Fibroblast of the aortic adventitia (primary cell): ENCODE data around the gene PIP4P1. TPM values are rescaled to one million over a fixed set of nuclear protein-coding genes. Genes with fewer than 3 reads are reported as not detected.

Experiments
- DNase-seq: peaks from one replicate; pipeline ENCODE4 v3.0.0-alpha.2; 2010; ENCODE audit warnings: low read depth
- H3K4me3 ChIP-seq: 2 replicates; pipeline ENCODE4 v1.5.1; 2011; ENCODE audit warnings: low read depth, mild to moderate bottlenecking, control low read depth, low read length, moderate library complexity
- total RNA-seq: library from RNA; depleted of rRNA; stranded (reverse); fragments of >200 nt; gene quantifications from 2 replicates; pipeline ENCODE4 v1.2.3, GENCODE V29; 2012; ENCODE audit warnings: low replicate concordance
- TF ChIP-seq, protein P1 (sequence below): IDR thresholded peaks from 2 replicates; pipeline ENCODE4 v1.5.1; 2011; ENCODE audit warnings: mild to moderate bottlenecking, low read length, control low read depth, inconsistent platforms; ENCODE audit not compliant: insufficient read depth

PIP4P1 gene
- total RNA-seq, 1 donor = 25.3 TPM

- H3K4me3 ChIP-seq = no peak overlapping the region
- peak; percentile 92 for DNase-seq
- TF ChIP-seq, protein P1, sequence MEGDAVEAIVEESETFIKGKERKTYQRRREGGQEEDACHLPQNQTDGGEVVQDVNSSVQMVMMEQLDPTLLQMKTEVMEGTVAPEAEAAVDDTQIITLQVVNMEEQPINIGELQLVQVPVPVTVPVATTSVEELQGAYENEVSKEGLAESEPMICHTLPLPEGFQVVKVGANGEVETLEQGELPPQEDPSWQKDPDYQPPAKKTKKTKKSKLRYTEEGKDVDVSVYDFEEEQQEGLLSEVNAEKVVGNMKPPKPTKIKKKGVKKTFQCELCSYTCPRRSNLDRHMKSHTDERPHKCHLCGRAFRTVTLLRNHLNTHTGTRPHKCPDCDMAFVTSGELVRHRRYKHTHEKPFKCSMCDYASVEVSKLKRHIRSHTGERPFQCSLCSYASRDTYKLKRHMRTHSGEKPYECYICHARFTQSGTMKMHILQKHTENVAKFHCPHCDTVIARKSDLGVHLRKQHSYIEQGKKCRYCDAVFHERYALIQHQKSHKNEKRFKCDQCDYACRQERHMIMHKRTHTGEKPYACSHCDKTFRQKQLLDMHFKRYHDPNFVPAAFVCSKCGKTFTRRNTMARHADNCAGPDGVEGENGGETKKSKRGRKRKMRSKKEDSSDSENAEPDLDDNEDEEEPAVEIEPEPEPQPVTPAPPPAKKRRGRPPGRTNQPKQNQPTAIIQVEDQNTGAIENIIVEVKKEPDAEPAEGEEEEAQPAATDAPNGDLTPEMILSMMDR = no peak
These were observed 16.1 kb upstream of the PIP4P1 start for GRCh38 chr14:20477211-20477876.

DNA sequence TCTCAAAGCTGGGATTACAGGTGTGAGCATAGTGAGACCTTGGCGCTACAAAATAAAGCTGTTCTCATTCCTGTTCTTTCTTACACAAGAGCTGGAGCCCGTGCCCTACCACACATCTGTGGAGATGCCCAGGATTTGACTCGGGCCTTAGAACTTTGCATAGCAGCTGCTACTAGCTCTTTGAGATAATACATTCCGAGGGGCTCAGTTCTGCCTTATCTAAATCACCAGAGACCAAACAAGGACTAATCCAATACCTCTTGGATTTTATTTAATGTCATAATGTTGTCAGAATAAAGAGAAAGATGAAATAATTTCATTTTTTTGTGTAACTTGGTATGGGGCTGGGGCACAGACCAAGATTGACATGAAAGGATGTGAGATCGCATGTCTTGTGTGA is 15.5 kb upstream of the PIP4P1 start:
- TF ChIP-seq, protein P1 = no peak
- no peak overlapping the region for H3K4me3 ChIP-seq
- no peak for DNase-seq

DNA sequence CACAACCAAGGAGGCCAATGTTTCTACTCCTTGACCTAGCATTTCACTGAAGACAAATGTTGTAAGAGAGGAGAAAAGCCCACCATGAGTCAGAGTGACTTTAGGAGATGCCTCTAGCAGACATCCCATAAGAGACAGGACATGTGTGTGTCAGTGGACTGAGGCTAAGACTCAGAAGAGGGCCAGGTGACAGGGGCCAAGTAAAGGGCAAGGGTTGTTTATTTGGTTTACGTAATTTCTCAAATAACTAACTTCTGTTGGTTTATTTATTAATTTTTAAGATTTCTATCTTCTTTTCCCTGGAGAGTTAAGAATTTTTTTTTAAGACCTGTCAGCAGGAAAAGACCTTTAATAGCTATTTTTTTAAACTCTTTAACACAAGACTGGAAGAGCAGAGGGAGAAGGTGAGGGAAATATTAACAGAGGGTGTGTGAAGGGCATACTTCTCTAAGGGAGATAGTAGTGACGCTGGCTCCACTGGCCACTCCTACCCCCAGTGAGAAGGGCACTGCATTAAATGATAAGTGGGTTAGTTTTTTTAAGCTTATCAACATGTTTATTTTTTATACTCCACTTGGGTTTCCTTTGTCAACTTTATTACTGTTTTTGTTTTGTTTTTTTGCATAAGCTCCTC is 11.4 kb upstream of the PIP4P1 start:
- DNase-seq = no peak
- H3K4me3 ChIP-seq = no peak overlapping the region
- TF ChIP-seq, protein P1 = no peak

- TF ChIP-seq, protein P1 = no peak
- DNase-seq = no peak
- peak overlapping the region; percentile 98 for H3K4me3 ChIP-seq
These were observed 9.3 kb upstream of the PIP4P1 start for GRCh38 chr14:20470603-20470901.

DNA sequence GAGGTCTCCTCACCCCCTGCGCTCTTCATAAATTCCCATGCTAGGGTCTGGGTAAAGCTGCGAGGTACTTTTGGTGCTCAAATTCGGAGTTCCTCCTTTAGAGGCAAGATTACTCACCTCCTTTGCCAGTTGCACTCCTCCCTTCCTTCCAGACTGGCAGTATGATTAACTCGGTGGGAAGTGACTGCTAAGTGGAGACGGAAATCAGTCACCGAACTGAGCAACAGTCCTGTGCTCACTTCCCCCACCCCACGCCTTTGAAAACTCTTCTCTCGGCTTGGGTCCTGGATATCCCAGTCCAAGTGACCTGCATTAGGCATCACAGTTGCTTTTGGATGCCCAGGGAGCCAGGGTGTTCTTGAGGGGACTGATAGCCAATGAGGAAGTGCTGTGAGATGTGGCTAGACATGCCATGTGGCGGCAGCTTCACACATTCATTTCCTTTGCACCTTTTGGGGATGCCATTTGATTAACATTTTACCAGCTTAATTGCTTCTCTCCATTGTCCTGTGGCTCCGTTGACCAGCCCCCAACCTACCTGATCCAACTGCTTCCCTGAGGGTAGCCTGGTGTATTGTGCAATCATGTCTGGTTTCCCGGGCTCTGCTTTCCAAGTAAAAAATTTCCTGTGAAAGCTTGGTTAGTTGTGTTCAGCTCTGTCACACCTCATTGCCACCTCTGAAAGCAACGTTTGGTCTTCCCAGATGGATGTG is 8.8 kb upstream of the PIP4P1 start:
- TF ChIP-seq, protein P1 = no peak
- H3K4me3 ChIP-seq = peak overlapping the region; percentile 98
- DNase-seq = peak; percentile 58

DNA sequence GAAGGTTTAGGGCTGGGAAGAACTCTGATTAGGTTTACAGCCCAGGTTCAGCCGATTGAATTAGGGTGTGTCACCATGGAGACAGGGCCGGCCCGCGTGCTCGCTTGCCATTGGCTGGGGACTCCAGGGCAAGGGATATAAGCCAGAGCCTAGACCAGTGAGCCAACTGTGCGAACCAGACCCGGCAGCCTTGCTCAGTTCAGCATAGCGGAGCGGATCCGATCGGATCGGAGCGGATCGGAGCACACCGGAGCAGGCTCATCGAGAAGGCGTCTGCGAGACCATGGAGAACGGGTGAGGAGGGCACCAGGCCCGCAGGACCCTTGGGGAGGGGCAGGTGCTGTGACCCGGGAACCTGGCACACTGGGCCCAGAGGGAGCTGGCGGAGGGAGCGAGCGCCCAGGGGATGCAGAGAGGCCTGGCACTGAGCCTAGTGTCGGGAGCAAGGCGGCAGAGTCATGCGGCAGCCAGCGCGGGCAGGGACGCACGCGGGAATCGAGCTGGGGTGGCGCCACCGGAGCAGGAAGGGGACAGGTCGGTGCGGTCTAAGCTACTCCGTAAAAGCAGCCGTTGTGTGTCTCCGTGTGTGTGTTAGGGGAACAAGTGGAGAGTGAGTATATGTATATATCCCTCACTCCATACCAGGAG is 8.1 kb upstream of the PIP4P1 start, which contains the start of gene PNP:
TSS of gene PNP (plus strand) at position 165 of the 648 bp plus-strand sequence. CDS start at position 284, 119 bp downstream.
- peak within 1 kb of the TSS; percentile 98 for H3K4me3 ChIP-seq
- peak; percentile 89 for DNase-seq
- TF ChIP-seq, protein P1 = no peak
